Right lobe of liver (tissue), 4 donors: Measurements from ENCODE around the gene METTL25.

Experiments used
- CTCF ChIP-seq, 4 donors: fragments of 200-600 bp in 3 of 4; fragments of 450-650 bp in 1 of 4; IDR thresholded peaks; one replicate each; pipeline versions ENCODE4 v1.5.1 to v1.8.0; 2016 to 2022; ENCODE audit warnings: antibody characterized with exemption in 4 of 4, mild to moderate bottlenecking in 2 of 4
- POLR2A ChIP-seq: fragments of 450-650 bp; IDR thresholded peaks from one replicate; pipeline ENCODE4 v1.6.1; 2017; ENCODE audit warnings: antibody characterized with exemption, mild to moderate bottlenecking
- donor health status: DM: no; HTN: no; CAD: no.
- donor health status: DM: no; HTN: no; CAD: no.
- donor health status: DM: no; HTN: yes; CAD: no.

GRCh38 chr12:82411546-82412230 lies 53.4 kb downstream of the METTL25 start:
- TF ChIP-seq CTCF (IDR thresholded peaks at IDR 0.05) = no peak
- no peak for TF ChIP-seq POLR2A
